ENCODE results near the gene NR2F1-AS1. TPM values are rescaled to one million over a fixed set of nuclear protein-coding genes. Genes with fewer than 3 reads are reported as not detected.

NR2F1-AS1 gene
- total RNA-seq, 1 experiment from 2014 or later: not detected

DNA sequence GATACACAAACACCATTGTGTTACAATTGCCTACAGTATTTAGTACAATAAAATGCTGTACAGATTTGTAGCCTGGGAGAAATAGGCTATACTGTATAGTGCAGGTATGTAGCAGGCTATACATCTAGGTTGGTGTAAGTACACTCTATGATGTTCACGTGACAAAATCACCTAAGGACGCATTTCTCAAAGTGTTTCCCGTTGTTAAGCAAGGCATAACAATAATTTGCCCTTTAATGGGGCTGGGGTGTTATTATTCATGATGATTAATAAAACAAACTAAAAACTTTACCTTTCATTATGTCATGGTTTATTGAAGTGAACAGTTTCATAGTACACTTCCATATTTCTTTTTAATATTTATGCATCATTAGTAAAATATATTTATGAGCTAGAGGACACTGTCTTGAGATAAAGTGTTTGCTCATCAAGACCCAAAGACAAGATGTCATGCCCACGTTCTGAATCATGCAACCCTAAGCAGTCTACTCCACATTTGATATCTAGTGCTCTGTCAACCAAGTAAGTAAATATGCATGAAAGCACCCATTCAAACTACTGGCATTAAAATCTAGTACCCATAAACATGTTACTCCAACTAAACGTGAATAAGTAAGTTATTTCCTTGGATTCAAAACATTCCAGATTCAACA is 220.5 kb downstream of the NR2F1-AS1 start:
- no TSS peak for BruUV-seq (replicated peaks)
- no peak overlapping the region for H3K4me3 ChIP-seq (ENCODE audit: low read depth, low read length)
- Mint-ChIP-seq H3K27ac (ENCODE audit: unreplicated experiment) (no peak overlapping the region), H3K4me1 (ENCODE audit: low read depth, unreplicated experiment) (no peaks in the 10 kb centered on the region), H3K4me3 (ENCODE audit: unreplicated experiment) (no peak overlapping the region), H3K9me3 (ENCODE audit: unreplicated experiment) (no peaks in the 10 kb centered on the region), H3K36me3 (ENCODE audit: insufficient read depth, unreplicated experiment) (no peaks in the 10 kb centered on the region), H3K27me3 (ENCODE audit: insufficient read depth, unreplicated experiment) (peaks cover 4% of the 10 kb centered on the region)
- no peaks in the 10 kb centered on the region for H3K36me3 ChIP-seq (ENCODE audit: control insufficient read depth, insufficient read depth, low read length)
- ChIA-PET CTCF (no interaction called here), POLR2A (no interaction called here)
- H3K27me3 ChIP-seq (replicated peaks; ENCODE audit: control insufficient read depth, insufficient read depth, low read length): no peaks in the 10 kb centered on the region
- H3K9me3 ChIP-seq: no peaks in the 10 kb centered on the region
- H3K4me1 ChIP-seq: no peaks in the 10 kb centered on the region
- intact Hi-C loops (cut with micrococcal nuclease; ENCODE audit: unreplicated experiment): loop anchor here (1.0 kb wide), 1 partner anchor 89 kb away; no protein-coding TSS in a partner anchor
- TF ChIP-seq, protein P1, sequence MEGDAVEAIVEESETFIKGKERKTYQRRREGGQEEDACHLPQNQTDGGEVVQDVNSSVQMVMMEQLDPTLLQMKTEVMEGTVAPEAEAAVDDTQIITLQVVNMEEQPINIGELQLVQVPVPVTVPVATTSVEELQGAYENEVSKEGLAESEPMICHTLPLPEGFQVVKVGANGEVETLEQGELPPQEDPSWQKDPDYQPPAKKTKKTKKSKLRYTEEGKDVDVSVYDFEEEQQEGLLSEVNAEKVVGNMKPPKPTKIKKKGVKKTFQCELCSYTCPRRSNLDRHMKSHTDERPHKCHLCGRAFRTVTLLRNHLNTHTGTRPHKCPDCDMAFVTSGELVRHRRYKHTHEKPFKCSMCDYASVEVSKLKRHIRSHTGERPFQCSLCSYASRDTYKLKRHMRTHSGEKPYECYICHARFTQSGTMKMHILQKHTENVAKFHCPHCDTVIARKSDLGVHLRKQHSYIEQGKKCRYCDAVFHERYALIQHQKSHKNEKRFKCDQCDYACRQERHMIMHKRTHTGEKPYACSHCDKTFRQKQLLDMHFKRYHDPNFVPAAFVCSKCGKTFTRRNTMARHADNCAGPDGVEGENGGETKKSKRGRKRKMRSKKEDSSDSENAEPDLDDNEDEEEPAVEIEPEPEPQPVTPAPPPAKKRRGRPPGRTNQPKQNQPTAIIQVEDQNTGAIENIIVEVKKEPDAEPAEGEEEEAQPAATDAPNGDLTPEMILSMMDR (IDR thresholded peaks at IDR 0.05; ENCODE audit: insufficient read depth in 1 of 2, low read depth in 1 of 2, low read length in 1 of 2, severe bottlenecking in 1 of 2, unreplicated experiment in 1 of 2): no peak
- DNase-seq: no peak

DNA sequence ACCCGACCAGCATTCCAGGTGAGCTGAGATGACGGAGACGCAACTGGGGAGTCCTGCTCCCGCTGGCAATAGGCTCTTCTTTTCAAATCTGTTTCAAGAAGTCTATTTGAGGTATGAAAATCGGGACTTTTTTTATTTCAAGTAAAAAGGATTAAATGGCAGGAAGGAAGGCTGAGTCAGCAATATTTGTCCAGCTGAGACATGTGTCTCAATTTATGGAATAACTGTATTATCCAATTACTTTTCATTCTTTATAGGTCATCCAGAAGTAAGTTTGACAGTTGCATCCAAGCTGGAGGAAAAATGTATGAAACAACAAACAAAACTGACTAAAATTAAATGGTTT is 221.1 kb downstream of the NR2F1-AS1 start:
- BruUV-seq (replicated peaks): no TSS peak
- intact Hi-C loops (cut with micrococcal nuclease; ENCODE audit: unreplicated experiment): loop anchor here (1.0 kb wide), 1 partner anchor 89 kb away; no protein-coding TSS in a partner anchor
- H3K4me1 ChIP-seq: no peaks in the 10 kb centered on the region
- no peak overlapping the region for H3K4me3 ChIP-seq (ENCODE audit: low read depth, low read length)
- peaks cover 7% of the 10 kb centered on the region for H3K27me3 Mint-ChIP-seq (ENCODE audit: insufficient read depth, unreplicated experiment)
- H3K9me3 Mint-ChIP-seq (ENCODE audit: unreplicated experiment): no peaks in the 10 kb centered on the region
- CTCF ChIA-PET: no interaction called here
- no peaks in the 10 kb centered on the region; the same call in 1 of the 2 replicates for H3K9me3 ChIP-seq
- POLR2A ChIA-PET: no interaction called here
- no peak overlapping the region for H3K27ac Mint-ChIP-seq (ENCODE audit: unreplicated experiment)
- H3K36me3 Mint-ChIP-seq (ENCODE audit: insufficient read depth, unreplicated experiment): no peaks in the 10 kb centered on the region
- TF ChIP-seq, protein P1 (IDR thresholded peaks at IDR 0.05; ENCODE audit: insufficient read depth in 1 of 2, low read depth in 1 of 2, low read length in 1 of 2, severe bottlenecking in 1 of 2, unreplicated experiment in 1 of 2): no peak
- H3K4me3 Mint-ChIP-seq (ENCODE audit: unreplicated experiment): no peak overlapping the region
- H3K4me1 Mint-ChIP-seq (ENCODE audit: low read depth, unreplicated experiment): no peaks in the 10 kb centered on the region
- H3K27me3 ChIP-seq (replicated peaks; ENCODE audit: control insufficient read depth, insufficient read depth, low read length): no peaks in the 10 kb centered on the region
- H3K36me3 ChIP-seq (ENCODE audit: control insufficient read depth, insufficient read depth, low read length): no peaks in the 10 kb centered on the region
- DNase-seq: no peak

Other genes with a start within 250 kb of the NR2F1-AS1 start
- gene NR2F1, start 2.0 kb upstream of the NR2F1-AS1 start, total RNA-seq (2022): 0.70 and 1.2 TPM in 2 replicates
- 0.59 and 0.95 TPM in 2 replicates for gene POU5F2, start 160.4 kb upstream of the NR2F1-AS1 start, total RNA-seq (2022)

Data from Caco-2 (cell line).